Left lobe of liver (tissue), 2 donors: ENCODE data around the gene EVPL. TPM values are rescaled to one million over a fixed set of nuclear protein-coding genes. Genes with fewer than 3 reads are reported as not detected.
"Not testable (repeated sequence)": the region's sequence is repeated elsewhere in the genome, so short reads cannot be mapped to it uniquely, and the experiment has no call there.

Experiments
- ATAC-seq: fragments of 200-7000 bp; cut with Tn5 transposase; one replicate; pipeline ENCODE4 v1.9.1; 2020; ENCODE audit warnings: mild to moderate bottlenecking, moderate library complexity
- DNase-seq: peaks from one replicate; pipeline ENCODE4 v3.0.0-alpha.2; 2020; ENCODE audit warnings: low spot score
- total RNA-seq: library from RNA; stranded (reverse); gene quantifications from one replicate; pipeline ENCODE4 v1.2.1, GENCODE V29; 2021
- donor health status: DM: no; HTN: no; CAD: no; lungs with moderate emphysema.
- donor health status: DM: no; HTN: yes; CAD: no.

EVPL gene
- 0.53 TPM for total RNA-seq

GRCh38 chr17:76027159-76027839 lies at the start of gene EVPL:
Gene EVPL (minus strand): TSS chr17:76027306. CDS start chr17:76027198, 108 bp downstream.
- DNase-seq (no peak), ATAC-seq (no peak)

DNA sequence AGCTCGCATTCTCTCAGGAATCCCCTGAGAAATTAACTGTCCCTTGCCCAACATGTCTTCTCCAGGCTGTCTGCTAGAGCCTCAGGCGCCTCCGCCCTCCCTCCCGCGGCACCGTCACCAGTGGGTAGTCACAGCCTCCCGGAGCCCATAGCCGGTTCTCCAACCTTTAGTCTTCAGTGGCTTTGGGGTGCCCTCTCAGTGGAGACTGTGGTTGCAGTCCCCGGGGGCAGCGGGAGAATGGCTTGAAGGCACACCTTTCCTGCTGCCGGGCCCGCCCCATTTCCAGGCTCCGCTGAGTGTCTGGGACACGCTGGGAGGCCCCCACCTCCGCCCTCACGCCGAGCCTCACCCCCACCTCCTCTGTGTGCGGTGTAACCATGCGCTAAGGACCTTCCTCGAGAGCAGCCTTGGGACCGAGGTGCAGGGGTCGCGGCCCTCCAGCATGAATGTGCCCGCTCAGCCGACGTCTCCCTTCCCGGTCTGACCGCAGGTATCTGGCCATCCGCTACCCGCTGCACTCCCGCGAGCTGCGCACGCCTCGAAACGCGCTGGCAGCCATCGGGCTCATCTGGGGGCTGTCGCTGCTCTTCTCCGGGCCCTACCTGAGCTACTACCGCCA lies 49.1 kb upstream of the EVPL start:
- no peak for ATAC-seq
- no peak for DNase-seq

GRCh38 chr17:76075364-76076145 lies 48.4 kb upstream of the EVPL start:
- no peak for DNase-seq
- ATAC-seq = no peak

- no peak for DNase-seq
- ATAC-seq = no peak
These were observed 47.6 kb upstream of the EVPL start, which contains the start of gene GALR2 for GRCh38 chr17:76074390-76075363. Gene GALR2 (plus strand): TSS chr17:76074781. CDS start chr17:76074884, 103 bp downstream.

GRCh38 chr17:76072148-76072858 lies 45.2 kb upstream of the EVPL start, which contains the start of gene SRP68:
Gene SRP68 (minus strand): TSS chr17:76072517. CDS start chr17:76072491, 26 bp downstream.
- ATAC-seq (peak; percentile 99), DNase-seq (peak; percentile 96)

DNA sequence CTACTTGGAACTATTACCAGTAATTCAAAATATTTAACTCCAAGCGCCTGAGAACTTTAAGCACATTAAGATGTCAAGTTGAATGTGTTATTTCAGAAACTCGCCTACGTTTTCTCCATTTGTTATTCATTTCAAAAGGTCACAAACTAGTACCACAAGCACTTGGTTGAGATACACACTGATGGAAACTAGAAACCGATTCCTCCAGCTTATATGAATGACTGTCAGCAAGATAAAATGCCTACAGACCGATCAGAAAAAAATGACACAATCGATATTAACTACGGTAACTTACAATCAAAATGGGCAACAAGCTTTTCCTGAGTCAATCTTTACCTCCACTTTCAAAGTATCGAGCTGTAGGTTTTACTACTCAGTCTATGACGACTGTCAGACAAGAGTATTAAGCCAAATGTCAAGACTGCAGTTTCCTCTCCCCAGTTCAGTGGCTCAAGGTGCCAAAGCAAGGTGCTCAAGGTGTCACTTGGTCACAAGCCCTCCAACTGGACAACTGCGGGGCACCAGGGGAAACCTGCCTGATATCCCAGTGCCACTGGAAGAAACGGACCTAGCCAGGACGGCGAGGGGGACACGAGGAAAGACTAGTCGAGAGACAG lies 44.5 kb upstream of the EVPL start:
- no peak for DNase-seq
- ATAC-seq = peak; percentile 12

DNA sequence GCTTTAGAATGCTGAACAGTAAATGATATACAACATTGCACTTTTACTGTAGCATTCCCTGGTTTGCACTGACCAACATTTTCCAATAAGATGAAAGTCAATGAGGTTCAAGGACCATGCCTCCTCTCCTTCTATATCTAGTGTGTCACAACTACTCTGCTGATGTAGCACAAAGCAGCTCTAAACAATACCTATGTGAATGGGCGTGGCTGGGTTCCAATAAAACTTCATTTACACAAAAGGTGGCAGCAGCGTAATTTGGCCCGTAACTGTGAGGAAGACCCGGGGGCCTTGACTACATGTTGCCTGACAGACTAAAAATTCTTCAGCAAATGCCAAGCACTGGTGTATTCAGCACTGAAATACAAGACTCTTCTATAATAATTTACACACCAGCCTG lies 38.7 kb upstream of the EVPL start:
- no peak for DNase-seq
- no peak for ATAC-seq

DNA sequence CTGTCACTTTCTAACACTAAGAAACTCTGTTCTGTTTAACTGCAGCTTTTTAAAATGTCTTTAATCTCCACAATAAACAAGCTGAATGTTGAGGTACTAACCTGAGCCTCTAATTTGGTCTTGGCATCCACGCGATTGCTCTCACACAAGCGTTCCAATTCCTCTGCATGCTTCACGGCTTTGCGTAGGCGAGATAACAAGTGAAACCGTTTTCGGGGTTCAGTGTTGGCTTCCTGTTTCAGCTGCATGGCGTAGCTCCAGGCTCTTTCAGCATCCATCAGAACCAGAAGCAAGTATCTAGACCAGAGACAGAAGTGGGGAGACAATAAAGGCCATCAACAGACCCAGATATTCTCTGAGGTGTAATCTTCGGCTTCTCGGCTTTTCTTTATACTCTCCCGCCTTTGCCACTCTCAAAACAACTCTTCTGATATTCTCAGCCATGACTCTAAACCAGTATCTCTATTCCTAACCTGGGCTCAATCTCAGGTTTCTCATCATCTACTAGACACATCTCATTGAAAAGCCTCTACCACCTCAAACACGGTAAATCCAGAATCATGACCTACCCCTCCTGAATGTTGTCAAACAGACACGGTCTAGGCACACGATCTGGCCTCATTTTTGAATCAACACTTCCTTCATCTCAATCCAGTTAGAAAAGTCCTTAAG lies 36.9 kb upstream of the EVPL start:
- DNase-seq (no peak), ATAC-seq (no peak)

GRCh38 chr17:76058264-76058663 lies 31.2 kb upstream of the EVPL start:
- DNase-seq, ATAC-seq: not testable (repeated sequence)

DNA sequence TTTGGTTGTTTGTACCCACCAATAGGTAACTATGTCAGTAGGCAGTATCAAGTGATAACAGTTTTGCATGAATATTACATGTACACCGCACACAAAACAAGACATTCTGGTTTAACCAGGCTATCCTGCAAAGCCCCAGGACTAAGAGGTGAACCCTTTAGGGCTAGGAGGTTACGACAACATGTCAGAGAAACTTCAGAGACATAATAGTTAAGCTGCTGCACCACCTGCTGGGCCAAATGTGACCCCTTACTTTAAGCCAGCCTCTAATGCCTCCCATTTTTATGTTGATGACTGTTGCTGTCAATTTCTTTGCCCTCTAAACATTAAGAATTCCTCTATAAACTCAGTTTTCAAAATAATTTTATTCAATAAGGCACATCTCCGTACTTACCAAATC lies 29.8 kb upstream of the EVPL start:
- no peak for DNase-seq
- no peak for ATAC-seq

- no peak for ATAC-seq
- no peak for DNase-seq
These were observed 27.0 kb upstream of the EVPL start for GRCh38 chr17:76054112-76054476.

DNA sequence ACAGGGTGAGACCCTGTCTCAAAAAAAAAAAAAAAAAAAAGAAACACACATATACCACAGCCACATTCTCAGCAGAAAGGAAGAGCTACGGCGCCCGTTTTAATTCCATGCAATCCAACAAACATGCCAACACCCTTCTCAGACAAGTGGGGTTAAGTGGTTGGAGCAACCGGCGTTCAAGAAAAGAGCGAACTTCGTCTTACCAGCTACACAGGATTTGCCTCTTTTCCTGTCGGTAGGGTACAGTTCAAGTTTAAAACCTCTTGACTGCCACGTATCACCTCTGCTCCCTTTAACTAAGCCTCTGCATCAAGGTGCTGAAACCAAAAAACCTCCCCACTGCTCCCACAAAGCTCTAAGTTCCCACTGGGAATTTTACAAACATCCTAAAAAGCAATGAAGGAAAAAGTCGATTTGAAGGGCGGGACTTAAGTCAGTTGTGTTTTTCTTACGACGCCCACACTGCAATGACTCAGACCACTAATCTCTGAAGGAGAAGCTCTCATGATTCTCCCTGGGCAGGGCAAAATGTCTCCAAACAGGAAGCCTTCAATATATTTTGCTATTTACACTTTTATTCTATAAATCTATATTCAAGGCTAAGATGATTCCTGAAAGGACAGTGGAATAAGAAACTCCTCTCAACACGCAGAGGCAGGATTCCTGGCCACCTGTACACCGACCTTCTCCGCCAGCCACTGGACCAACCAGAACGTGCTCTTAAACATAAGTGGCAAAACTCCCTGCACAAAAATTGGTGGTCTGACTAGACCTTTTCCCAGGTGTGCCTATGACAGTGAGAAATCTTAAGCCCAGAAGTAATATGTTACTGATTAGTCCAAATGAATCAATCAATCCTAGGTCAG lies 26.4 kb upstream of the EVPL start:
- no peak for ATAC-seq
- DNase-seq = no peak

- DNase-seq = no peak
- ATAC-seq = no peak
These were observed 24.5 kb upstream of the EVPL start for GRCh38 chr17:76051561-76051960.

DNA sequence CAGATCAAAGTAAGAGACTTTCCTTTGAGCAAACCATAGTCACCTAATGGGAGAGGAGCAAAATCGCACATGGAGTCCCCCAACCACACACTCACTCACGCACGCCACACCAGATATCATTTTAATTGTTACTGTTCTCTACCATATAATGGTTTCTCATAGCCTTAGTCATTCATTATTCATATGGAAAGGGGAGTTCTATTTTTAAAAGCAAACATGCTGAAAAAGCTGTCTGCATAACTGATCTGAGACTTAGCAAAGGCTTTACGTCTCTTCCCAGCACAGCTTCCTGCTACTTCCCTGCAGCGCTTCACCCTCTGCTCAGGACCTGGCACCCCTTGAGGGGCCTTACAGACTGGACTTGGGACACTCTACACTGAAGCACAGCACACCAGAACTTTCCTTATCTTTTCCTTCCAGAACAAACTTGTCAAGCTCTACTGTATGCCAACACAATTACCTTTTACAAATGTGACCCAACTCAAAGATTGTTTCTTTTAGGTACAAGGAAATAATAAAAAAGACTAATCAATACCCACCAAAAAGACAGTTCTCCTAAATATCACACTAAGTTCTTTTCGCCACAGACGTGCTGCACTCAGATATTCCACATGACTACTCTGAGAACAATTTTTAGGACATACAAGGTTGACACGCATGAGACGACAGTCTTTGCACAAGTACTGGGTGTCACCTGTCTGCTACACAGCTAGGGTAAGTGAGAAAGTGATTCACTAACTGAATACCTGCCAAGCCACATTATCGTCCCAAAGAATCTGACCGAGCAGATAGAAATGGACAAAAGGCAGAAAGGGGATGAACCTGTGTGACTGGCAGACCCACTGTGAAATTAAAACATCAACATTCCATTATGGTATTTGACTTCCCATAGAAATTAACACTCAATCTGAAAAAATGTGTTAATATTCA lies 23.7 kb upstream of the EVPL start:
- no peak for ATAC-seq
- DNase-seq = no peak

GRCh38 chr17:76049836-76050537 lies 22.9 kb upstream of the EVPL start:
- DNase-seq (no peak), ATAC-seq (no peak)

- DNase-seq = no peak
- ATAC-seq = no peak
These were observed 22.1 kb upstream of the EVPL start for GRCh38 chr17:76049239-76049638.
